Endodermal cell (in vitro differentiated cells): Measurements from ENCODE around the gene MRPS15. TPM values are rescaled to one million over a fixed set of nuclear protein-coding genes. Genes with fewer than 3 reads are reported as not detected.

Experiments
- DNase-seq: peaks from one replicate; pipeline ENCODE4 v3.0.0-alpha.2; 2017
- H3K27ac ChIP-seq: 2 replicates; pipeline ENCODE4 v1.5.1; 2013; ENCODE audit warnings: mild to moderate bottlenecking, low read depth, low read length, moderate library complexity
- H3K27me3 ChIP-seq: 2 replicates; pipeline ENCODE4 v1.6.1; 2013; ENCODE audit warnings: mild to moderate bottlenecking, low read length, moderate library complexity; ENCODE audit not compliant: insufficient read depth, control insufficient read depth, poor library complexity, severe bottlenecking
- H3K36me3 ChIP-seq: 2 replicates; pipeline ENCODE4 v1.7.0; 2013; ENCODE audit warnings: mild to moderate bottlenecking, low read length, moderate library complexity; ENCODE audit not compliant: control insufficient read depth, insufficient read depth
- H3K4me1 ChIP-seq: one replicate; pipeline ENCODE4 v1.7.0; 2013; ENCODE audit warnings: low read length; ENCODE audit not compliant: control insufficient read depth, insufficient read depth
- H3K4me3 ChIP-seq: 2 replicates; pipeline ENCODE4 v1.5.1; 2013; ENCODE audit warnings: mild to moderate bottlenecking, low read length, moderate library complexity
- H3K9ac ChIP-seq: 2 replicates; pipeline ENCODE4 v1.6.1; 2013; ENCODE audit warnings: mild to moderate bottlenecking, low read length, moderate library complexity; ENCODE audit not compliant: poor library complexity, severe bottlenecking; ENCODE audit errors: extremely low read depth
- H3K9me3 ChIP-seq: 2 replicates; pipeline ENCODE4 v1.6.1; 2013; ENCODE audit warnings: mild to moderate bottlenecking, low read length, moderate library complexity; ENCODE audit not compliant: control insufficient read depth
- H3K27ac Mint-ChIP-seq: 2 replicates; pipeline ENCODE4 v1.8.0; 2020; ENCODE audit warnings: mixed read lengths
- H3K27me3 Mint-ChIP-seq: 2 replicates; pipeline ENCODE4 v1.8.0; 2021; ENCODE audit warnings: mild to moderate bottlenecking, mixed read lengths; ENCODE audit not compliant: insufficient read depth
- H3K36me3 Mint-ChIP-seq: 2 replicates; pipeline ENCODE4 v1.8.0; 2020; ENCODE audit warnings: low read depth, mixed read lengths
- H3K4me1 Mint-ChIP-seq: 2 replicates; pipeline ENCODE4 v1.8.0; 2020; ENCODE audit warnings: mixed read lengths
- H3K4me3 Mint-ChIP-seq: 2 replicates; pipeline ENCODE4 v1.8.0; 2020; ENCODE audit warnings: mild to moderate bottlenecking, moderate library complexity, mixed read lengths
- H3K9me3 Mint-ChIP-seq: 2 replicates; pipeline ENCODE4 v1.8.0; 2020; ENCODE audit warnings: mild to moderate bottlenecking, mixed read lengths
- CTCF ChIP-seq: fragments of 200-600 bp; sonication (generic); conservative IDR thresholded peaks from 2 replicates; pipeline ENCODE4 v1.5.0; 2021; ENCODE audit warnings: antibody characterized with exemption, mild to moderate bottlenecking
- WGBS, 2 experiments: methylation state at CpG; one replicate each; pipeline versions ENCODE4 v1.1.5 to v1.1.7; 2013; ENCODE audit warnings: missing lambda C conversion rate in 2 of 2, mixed read lengths in 1 of 2; ENCODE audit not compliant: insufficient coverage in 1 of 2, insufficient read length in 1 of 2; 5-methylcytosine and 5-hydroxymethylcytosine counted together
- total RNA-seq, 2 donors: library from RNA; stranded (reverse); fragmentation: NEBNext Ultra II Directional in 1 of 2; extraction: Animal tissue kit (Norgen Biotek cat#: 25700) in 1 of 2; gene quantifications; 2 replicates in 1 of 2; 3 replicates in 1 of 2; pipeline ENCODE4 v1.2.1, GENCODE V29; 2021

The MRPS15 gene
- total RNA-seq, 2 donors from 2014 or later = 107 to 111 TPM

- Mint-ChIP-seq H3K9me3 (no peaks in the 10 kb centered on the region), H3K4me1 (peaks cover 13% of the 10 kb centered on the region), H3K36me3 (peaks cover 38% of the 10 kb centered on the region), H3K27ac (no peak overlapping the region), H3K4me3 (no peak overlapping the region), H3K27me3 (no peaks in the 10 kb centered on the region)
- Histone ChIP-seq H3K4me3 (no peak overlapping the region), H3K9me3 (no peaks in the 10 kb centered on the region), H3K4me1 (peaks cover 7% of the 10 kb centered on the region), H3K27ac (no peak overlapping the region), H3K36me3 (peaks cover 47% of the 10 kb centered on the region), H3K27me3 (no peaks in the 10 kb centered on the region), H3K9ac (no peak overlapping the region)
- no peak for DNase-seq
- 95 to 97% methylated on average over 4 to 6 of the region's 6 CpGs for WGBS, 2 experiments
- no peak for TF ChIP-seq CTCF
Measured at GRCh38 chr1:36453600-36454388, 10.4 kb downstream of the MRPS15 start.

DNA sequence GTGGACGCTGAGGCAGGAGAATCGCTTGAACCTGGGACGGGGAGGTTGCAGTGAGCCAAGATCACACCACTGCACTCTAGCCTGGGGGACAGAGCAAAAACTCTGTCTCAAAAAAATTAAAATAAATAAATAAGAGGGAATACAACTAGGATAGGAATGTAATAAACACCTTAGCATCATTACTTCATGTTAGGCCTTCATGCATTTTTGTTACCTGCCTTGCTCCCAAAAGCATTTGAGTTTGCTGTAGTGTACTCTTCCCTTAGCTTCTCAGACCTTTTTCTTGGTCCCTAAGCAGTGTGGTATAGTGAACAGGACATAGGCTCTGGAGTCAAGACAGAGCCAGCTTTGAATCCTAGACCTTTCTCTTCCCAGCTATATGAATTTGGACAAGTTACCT lies 11.1 kb downstream of the MRPS15 start:
- no peak overlapping the region for H3K4me3 Mint-ChIP-seq
- TF ChIP-seq CTCF = no peak
- peaks cover 10% of the 10 kb centered on the region for H3K4me1 Mint-ChIP-seq
- Histone ChIP-seq H3K27ac (no peak overlapping the region), H3K36me3 (peaks cover 40% of the 10 kb centered on the region), H3K27me3 (no peaks in the 10 kb centered on the region), H3K9ac (no peak overlapping the region), H3K4me1 (peaks cover 7% of the 10 kb centered on the region), H3K9me3 (no peaks in the 10 kb centered on the region), H3K4me3 (no peak overlapping the region)
- H3K9me3 Mint-ChIP-seq = no peaks in the 10 kb centered on the region
- H3K27ac Mint-ChIP-seq = no peak overlapping the region
- H3K36me3 Mint-ChIP-seq = peaks cover 34% of the 10 kb centered on the region
- no peaks in the 10 kb centered on the region for H3K27me3 Mint-ChIP-seq
- WGBS, 2 experiments = 83 to 96% methylated on average over 2 to 3 of the region's 3 CpGs
- DNase-seq = no peak

GRCh38 chr1:36450919-36451305 lies 13.3 kb downstream of the MRPS15 start:
- Mint-ChIP-seq H3K9me3 (no peaks in the 10 kb centered on the region), H3K36me3 (peaks cover 18% of the 10 kb centered on the region), H3K4me1 (peaks cover 7% of the 10 kb centered on the region), H3K27me3 (no peaks in the 10 kb centered on the region), H3K4me3 (peak overlapping the region; percentile 79), H3K27ac (peak overlapping the region; percentile 90)
- peak overlapping the region; percentile 71 for H3K9ac ChIP-seq
- no peak for DNase-seq
- H3K27ac ChIP-seq = peak overlapping the region; percentile 69
- 71 to 87% methylated on average over 12 to 18 of the region's 18 CpGs for WGBS, 2 experiments
- H3K4me3 ChIP-seq = peak overlapping the region; percentile 79
- no peaks in the 10 kb centered on the region for H3K9me3 ChIP-seq
- H3K27me3 ChIP-seq = no peaks in the 10 kb centered on the region
- H3K4me1 ChIP-seq = peaks cover 3% of the 10 kb centered on the region
- peaks cover 21% of the 10 kb centered on the region for H3K36me3 ChIP-seq
- TF ChIP-seq CTCF = no peak
